Measurements from ENCODE around the gene RNF167.
"Not testable (repeated sequence)": the region's sequence is repeated elsewhere in the genome, so short reads cannot be mapped to it uniquely, and the experiment has no call there.

Gene RNF167

DNA sequence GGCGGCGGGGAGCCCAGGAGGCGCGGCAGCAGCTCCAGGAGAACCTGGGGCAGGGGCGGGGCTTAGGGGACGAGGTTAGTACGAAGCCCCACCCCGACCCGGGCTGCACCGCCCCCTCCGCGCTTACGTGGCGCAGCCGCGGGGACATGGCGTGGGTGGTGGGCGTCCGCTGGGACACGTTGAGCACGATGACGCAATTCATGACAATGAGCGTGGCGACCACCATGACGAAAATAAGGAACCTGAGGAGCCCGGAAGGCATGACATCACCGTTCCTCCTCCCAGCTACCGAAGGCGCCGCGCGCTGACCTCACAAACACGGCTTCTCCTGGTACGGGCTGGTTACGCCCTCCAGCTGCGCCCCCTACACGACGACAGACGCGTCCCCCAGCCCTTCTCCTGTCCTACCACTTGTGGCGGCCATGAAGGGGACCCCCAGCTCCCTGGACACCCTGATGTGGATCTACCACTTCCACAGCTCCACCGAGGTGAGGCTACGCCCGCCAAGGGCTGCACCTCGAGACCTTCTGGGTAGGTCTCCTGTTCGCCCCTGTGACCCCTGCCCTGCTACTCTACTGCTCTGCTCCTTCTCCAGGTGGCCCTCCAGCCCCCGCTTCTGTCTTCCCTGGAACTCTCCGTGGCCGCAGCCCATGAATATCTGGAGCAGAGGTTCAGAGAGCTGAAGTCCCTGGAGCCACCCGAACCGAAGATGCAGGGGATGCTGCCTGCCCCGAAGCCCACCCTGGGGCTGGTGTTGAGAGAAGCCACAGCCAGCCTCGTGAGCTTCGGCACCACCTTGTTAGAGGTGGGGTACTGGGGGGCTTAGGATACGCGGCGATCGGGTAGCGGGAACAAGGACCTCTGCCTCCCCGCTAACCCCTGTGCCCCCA, 40.5 kb upstream of the RNF167 start, which contains the start of gene C17orf107:
Gene C17orf107, plus strand, starts transcription at position 196 of the 890 bp plus-strand sequence. Its CDS starts 227 bp downstream, at position 423.
- intact Hi-C loops (cut with micrococcal nuclease), result no loop called here
- Mint-ChIP-seq H3K4me1 (ENCODE audit: low read depth) (peaks cover 83% of the 10 kb centered on the region), H3K27ac (peak within 1 kb of the TSS; percentile 82), H3K4me3 (peak within 1 kb of the TSS; percentile 68), H3K36me3 (ENCODE audit: low read depth) (peaks cover 35% of the 10 kb centered on the region), H3K27me3 (peaks cover 38% of the 10 kb centered on the region), H3K9me3 (no peaks in the 10 kb centered on the region)

DNA sequence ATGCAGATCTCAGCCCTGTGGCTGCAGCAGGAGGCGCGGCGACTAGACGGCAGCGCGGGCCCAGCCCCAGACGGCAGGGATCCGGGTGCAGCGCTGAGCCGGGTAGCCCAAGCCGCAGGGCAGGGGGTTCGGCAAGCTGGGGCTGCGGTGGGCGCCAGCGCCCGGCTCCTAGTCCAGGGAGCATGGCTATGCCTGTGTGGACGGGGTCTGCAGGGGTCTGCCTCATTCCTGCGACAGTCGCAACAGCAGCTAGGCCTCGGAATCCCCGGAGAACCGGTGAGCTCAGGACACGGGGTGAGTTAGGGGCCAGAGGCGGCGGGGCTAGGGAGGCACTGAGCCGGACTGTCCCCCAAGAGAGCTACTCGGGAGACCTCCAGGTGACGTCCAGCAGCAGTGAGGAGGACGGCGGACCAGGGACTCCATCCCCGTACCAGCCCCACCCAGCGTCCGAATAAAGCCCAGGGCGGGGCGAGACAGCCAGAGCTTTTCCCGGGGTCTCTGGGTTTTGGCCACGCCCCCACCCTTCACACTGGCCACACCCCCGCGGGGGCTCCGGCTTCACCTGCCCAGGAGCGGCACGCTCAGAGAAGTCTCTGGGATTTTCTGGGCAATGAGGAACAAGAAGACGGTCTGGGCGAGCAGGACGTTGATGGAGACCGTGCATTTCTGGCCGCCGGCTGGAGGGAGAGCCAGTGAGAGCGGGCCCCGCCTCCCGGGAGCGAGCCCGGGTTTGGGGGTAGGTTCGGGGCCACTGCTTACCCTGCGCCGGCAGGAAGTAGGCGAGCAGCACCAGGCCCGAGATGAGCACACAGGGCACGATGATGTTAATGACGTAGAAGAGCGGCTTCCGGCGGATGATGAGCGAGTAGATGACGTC, 39.6 kb upstream of the RNF167 start:
- Mint-ChIP-seq H3K4me1 (ENCODE audit: low read depth) (peaks cover 76% of the 10 kb centered on the region), H3K4me3 (peak overlapping the region; percentile 68), H3K36me3 (ENCODE audit: low read depth) (peaks cover 26% of the 10 kb centered on the region), H3K27me3 (peaks cover 40% of the 10 kb centered on the region), H3K27ac (peak overlapping the region; percentile 82), H3K9me3 (no peaks in the 10 kb centered on the region)
- intact Hi-C loops (cut with micrococcal nuclease), result no loop called here

GRCh38 chr17:4901108-4901647, 38.9 kb upstream of the RNF167 start:
- Mint-ChIP-seq H3K36me3 (ENCODE audit: low read depth) (peaks cover 19% of the 10 kb centered on the region), H3K4me1 (ENCODE audit: low read depth) (peaks cover 68% of the 10 kb centered on the region), H3K4me3 (peak overlapping the region; percentile 68), H3K27me3 (peaks cover 44% of the 10 kb centered on the region), H3K27ac (peak overlapping the region; percentile 82), H3K9me3 (no peaks in the 10 kb centered on the region)
- intact Hi-C loops (cut with micrococcal nuclease), result no loop called here

- H3K4me1 Mint-ChIP-seq (ENCODE audit: low read depth), result peaks cover 62% of the 10 kb centered on the region
- H3K9me3 Mint-ChIP-seq, result no peaks in the 10 kb centered on the region
- peak overlapping the region; percentile 82 for H3K27ac Mint-ChIP-seq
- H3K4me3 Mint-ChIP-seq, result peak overlapping the region; percentile 68
- intact Hi-C loops (cut with micrococcal nuclease), result no loop called here
- peaks cover 13% of the 10 kb centered on the region for H3K36me3 Mint-ChIP-seq (ENCODE audit: low read depth)
- peaks cover 45% of the 10 kb centered on the region for H3K27me3 Mint-ChIP-seq
These were observed 38.3 kb upstream of the RNF167 start for GRCh38 chr17:4901648-4902344.

DNA sequence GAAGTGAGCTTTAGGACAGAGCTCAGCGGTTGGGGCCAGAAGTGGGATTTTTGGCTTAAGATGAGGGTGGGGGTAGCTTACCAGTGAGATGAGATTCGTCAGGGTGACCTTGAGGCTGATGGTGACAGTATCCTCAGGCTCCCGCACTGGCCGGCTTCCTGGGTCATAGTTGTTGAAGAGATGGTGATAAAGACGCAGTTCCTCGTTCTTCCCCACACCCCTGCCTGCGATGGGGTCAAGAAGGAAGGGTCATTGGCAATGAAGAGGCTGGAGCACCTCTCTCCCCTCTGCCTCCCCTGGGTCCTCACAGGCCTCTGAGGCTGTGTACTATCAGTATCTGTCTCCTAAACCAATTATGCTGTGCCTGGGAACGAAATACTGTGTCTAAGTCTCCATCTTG, 37.5 kb upstream of the RNF167 start:
- intact Hi-C loops (cut with micrococcal nuclease), result no loop called here
- Mint-ChIP-seq H3K4me1 (ENCODE audit: low read depth) (peaks cover 55% of the 10 kb centered on the region), H3K4me3 (no peak overlapping the region), H3K36me3 (ENCODE audit: low read depth) (peaks cover 6% of the 10 kb centered on the region), H3K27ac (peak overlapping the region; percentile 82), H3K27me3 (peaks cover 47% of the 10 kb centered on the region), H3K9me3 (no peaks in the 10 kb centered on the region)

GRCh38 chr17:4903051-4903818, 36.8 kb upstream of the RNF167 start, which contains the start of gene CHRNE:
Gene CHRNE, minus strand, starts transcription at chr17:4903098. Its CDS starts 35 bp downstream, at chr17:4903063.
- H3K9me3 Mint-ChIP-seq, result no peaks in the 10 kb centered on the region
- H3K4me1 Mint-ChIP-seq (ENCODE audit: low read depth), result peaks cover 48% of the 10 kb centered on the region
- peak within 1 kb of the TSS; percentile 82 for H3K27ac Mint-ChIP-seq
- peaks cover 47% of the 10 kb centered on the region for H3K27me3 Mint-ChIP-seq
- H3K36me3 Mint-ChIP-seq (ENCODE audit: low read depth), result no peaks in the 10 kb centered on the region
- H3K4me3 Mint-ChIP-seq, result no peak within 1 kb of the TSS
- intact Hi-C loops (cut with micrococcal nuclease), result no loop called here

GRCh38 chr17:4906642-4907041, 33.4 kb upstream of the RNF167 start:
- H3K27me3 Mint-ChIP-seq, result peaks cover 30% of the 10 kb centered on the region
- peaks cover 18% of the 10 kb centered on the region for H3K4me1 Mint-ChIP-seq (ENCODE audit: low read depth)
- H3K27ac Mint-ChIP-seq; H3K9me3 Mint-ChIP-seq; H3K4me3 Mint-ChIP-seq; H3K36me3 Mint-ChIP-seq (ENCODE audit: low read depth): not testable (repeated sequence)
- intact Hi-C loops (cut with micrococcal nuclease), result loop anchor here (5.0 kb wide), 1 partner anchor 41 kb away; the partner anchor contains the start of gene PFN1

- H3K9me3 Mint-ChIP-seq, result no peaks in the 10 kb centered on the region
- H3K27ac Mint-ChIP-seq, result no peak overlapping the region
- no peaks in the 10 kb centered on the region for H3K36me3 Mint-ChIP-seq (ENCODE audit: low read depth)
- peaks cover 22% of the 10 kb centered on the region for H3K27me3 Mint-ChIP-seq
- intact Hi-C loops (cut with micrococcal nuclease), result loop anchor here (5.0 kb wide), 1 partner anchor 39 kb away; the partner anchor contains the start of gene PFN1
- H3K4me3 Mint-ChIP-seq, result no peak overlapping the region
- H3K4me1 Mint-ChIP-seq (ENCODE audit: low read depth), result peaks cover 4% of the 10 kb centered on the region
These were observed 31.8 kb upstream of the RNF167 start for GRCh38 chr17:4908301-4908700.

DNA sequence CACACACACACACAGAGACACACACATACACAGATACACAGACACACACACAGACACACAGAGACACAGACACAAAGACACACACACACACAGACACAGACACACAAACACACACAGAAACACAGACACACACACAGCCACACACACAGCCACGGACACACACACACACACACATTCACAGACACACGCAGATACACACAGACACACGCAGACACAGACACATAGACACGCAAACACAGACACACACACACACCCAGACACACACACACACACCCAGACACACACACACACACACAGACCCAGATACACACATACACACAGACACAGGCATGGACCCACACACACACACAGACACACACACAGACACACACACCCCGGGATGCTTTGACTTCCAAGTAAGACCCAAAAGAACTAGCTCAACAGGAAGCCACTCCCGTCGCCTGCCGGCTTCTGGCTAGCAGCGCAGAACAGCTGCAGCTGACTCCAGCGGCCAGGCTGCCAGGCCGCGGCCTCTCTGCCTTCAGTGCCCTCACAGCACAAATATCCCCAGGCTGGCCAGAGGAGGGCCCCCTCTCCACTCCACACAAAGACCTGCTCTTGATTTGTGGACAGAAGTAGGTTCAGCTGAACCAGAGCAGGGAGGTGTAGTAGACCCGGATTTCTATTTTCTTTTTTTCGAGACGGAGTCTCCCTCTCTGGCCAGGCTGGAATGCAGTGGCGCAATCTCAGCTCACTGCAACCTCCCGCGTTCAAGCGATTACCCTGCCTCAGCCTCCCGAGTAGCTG, 31.2 kb upstream of the RNF167 start:
- H3K4me1 Mint-ChIP-seq (ENCODE audit: low read depth), result no peaks in the 10 kb centered on the region
- no peaks in the 10 kb centered on the region for H3K9me3 Mint-ChIP-seq
- intact Hi-C loops (cut with micrococcal nuclease), result loop anchor here (1.0 to 5.0 kb wide), 3 partner anchors 38 to 153 kb away; partner anchors contain the start of genes PFN1 and SPAG7
- no peak overlapping the region for H3K4me3 Mint-ChIP-seq
- H3K27ac Mint-ChIP-seq, result no peak overlapping the region
- no peaks in the 10 kb centered on the region for H3K36me3 Mint-ChIP-seq (ENCODE audit: low read depth)
- H3K27me3 Mint-ChIP-seq, result peaks cover 20% of the 10 kb centered on the region

DNA sequence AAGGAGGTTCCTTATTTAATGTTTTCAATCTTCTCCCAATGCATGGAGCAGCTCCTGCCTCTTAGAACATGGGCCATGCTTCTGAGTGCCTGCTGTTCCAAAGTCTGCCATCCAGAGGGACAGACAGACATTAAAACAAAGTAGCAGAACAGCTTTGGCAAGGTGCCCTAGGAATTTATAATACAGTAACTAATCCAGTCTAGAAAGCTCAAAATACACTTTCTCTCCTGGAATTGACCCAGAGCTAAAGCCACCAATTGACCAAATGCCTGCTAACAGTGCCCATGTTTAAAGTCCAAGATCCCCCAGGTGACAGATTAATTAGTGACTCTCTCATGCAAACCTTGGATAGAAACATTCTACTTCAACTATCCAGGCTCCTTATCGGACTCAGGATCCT, 26.1 kb upstream of the RNF167 start:
- Mint-ChIP-seq H3K9me3 (no peaks in the 10 kb centered on the region), H3K27me3 (peaks cover 7% of the 10 kb centered on the region), H3K4me3 (no peak overlapping the region), H3K4me1 (ENCODE audit: low read depth) (no peaks in the 10 kb centered on the region), H3K36me3 (ENCODE audit: low read depth) (no peaks in the 10 kb centered on the region), H3K27ac (no peak overlapping the region)
- intact Hi-C loops (cut with micrococcal nuclease), result no loop called here

DNA sequence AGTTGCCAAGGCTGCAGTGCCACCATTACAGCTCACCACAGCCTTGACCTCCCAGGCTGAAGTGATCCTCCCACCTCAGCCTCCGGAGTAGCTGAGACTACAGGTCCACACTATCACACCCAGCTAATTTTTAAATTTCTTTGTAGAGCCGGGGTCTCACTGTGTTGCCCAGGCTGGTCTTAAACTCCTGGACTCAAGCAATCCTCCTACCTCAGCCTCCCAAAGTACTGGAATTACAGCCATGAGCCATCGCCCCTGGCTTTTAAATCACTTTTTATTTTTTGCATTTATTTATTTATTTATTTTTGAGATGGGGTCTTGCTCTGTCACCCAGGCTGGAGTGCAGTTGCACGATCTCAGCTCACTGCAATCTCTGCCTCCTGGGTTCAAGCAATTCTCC, 25.5 kb upstream of the RNF167 start:
- intact Hi-C loops (cut with micrococcal nuclease); H3K36me3 Mint-ChIP-seq (ENCODE audit: low read depth); H3K27ac Mint-ChIP-seq; H3K4me3 Mint-ChIP-seq; H3K9me3 Mint-ChIP-seq; H3K4me1 Mint-ChIP-seq (ENCODE audit: low read depth); H3K27me3 Mint-ChIP-seq: not testable (repeated sequence)

GRCh38 chr17:4919511-4920047, 20.5 kb upstream of the RNF167 start:
- Mint-ChIP-seq H3K4me1 (ENCODE audit: low read depth) (peaks cover 18% of the 10 kb centered on the region), H3K27ac (peak overlapping the region; percentile 67), H3K4me3 (no peak overlapping the region), H3K9me3 (no peaks in the 10 kb centered on the region), H3K27me3 (no peaks in the 10 kb centered on the region), H3K36me3 (ENCODE audit: low read depth) (no peaks in the 10 kb centered on the region)
- intact Hi-C loops (cut with micrococcal nuclease), result no loop called here

All from dendritic cell treated with granulocyte-macrophage colony-stimulating factor and Interleukin-4, amounts not matched to agents 40 ng/mL and 50 ng/mL, for 4 days (primary cell).